GM12892 (cell line): ENCODE measurements around the gene FDXACB1.
"Not testable (repeated sequence)": the region's sequence is repeated elsewhere in the genome, so short reads cannot be mapped to it uniquely, and the experiment has no call there.

Source experiments
- DNase-seq: peaks from one replicate; pipeline ENCODE4 v3.0.0; 2011; ENCODE audit not compliant: insufficient read length
- FAIRE-seq: peaks from 2 replicates; lab custom pipeline; 2011; peaks lifted over from hg19 to GRCh38; lab: Jason Lieb, UNC
- POLR2A ChIP-seq: IDR thresholded peaks from 2 replicates; pipeline ENCODE4 v1.6.1; 2011; ENCODE audit warnings: low read depth, low read length, control low read depth
- POLR2AphosphoS5 ChIP-seq: IDR thresholded peaks from 2 replicates; pipeline ENCODE4 v1.6.1; 2011; ENCODE audit warnings: low read depth, low read length, control low read depth
- TAF1 ChIP-seq: IDR thresholded peaks from 2 replicates; pipeline ENCODE4 v1.6.1; 2011; ENCODE audit warnings: low read depth, mild to moderate bottlenecking, control low read depth, low read length, borderline replicate concordance

FDXACB1 gene

GRCh38 chr11:111886032-111886431 lies 7.1 kb upstream of the FDXACB1 start:
- DNase-seq (no peak), FAIRE-seq (no peak)
- no peak for TF ChIP-seq POLR2AphosphoS5
- no peak for TF ChIP-seq POLR2A
- TF ChIP-seq TAF1: no peak

- DNase-seq, FAIRE-seq: not testable (repeated sequence)
These were observed 6.1 kb upstream of the FDXACB1 start for GRCh38 chr11:111885053-111885452.

- no peak for FAIRE-seq
- TF ChIP-seq TAF1: no peak
- TF ChIP-seq POLR2A: no peak
- TF ChIP-seq POLR2AphosphoS5: no peak
- no peak for DNase-seq
These were observed 3.2 kb upstream of the FDXACB1 start for GRCh38 chr11:111882202-111882601.

- DNase-seq (no peak), FAIRE-seq (no peak)
- TF ChIP-seq POLR2A (no peak), TAF1 (no peak), POLR2AphosphoS5 (no peak)
These were observed 634 bp upstream of the FDXACB1 start for GRCh38 chr11:111879637-111879960.

GRCh38 chr11:111878385-111878848 lies 548 bp downstream of the FDXACB1 start:
- FAIRE-seq (no peak), DNase-seq (no peak)
- no peak for TF ChIP-seq POLR2A
- TF ChIP-seq POLR2AphosphoS5: no peak
- no peak for TF ChIP-seq TAF1

- FAIRE-seq (no peak), DNase-seq (no peak)
- no peak for TF ChIP-seq POLR2A
- TF ChIP-seq POLR2AphosphoS5: no peak
- TF ChIP-seq TAF1: no peak
These were observed 7.2 kb downstream of the FDXACB1 start for GRCh38 chr11:111871693-111872161.

- peak; percentile 73 for DNase-seq
- peak; percentile 100 for FAIRE-seq
- TF ChIP-seq TAF1 (peak; percentile 37; the same call in 1 of the 2 replicates), POLR2A (peak; percentile 56; the same call in 1 of the 2 replicates), POLR2AphosphoS5 (no peak)
These were observed 7.9 kb downstream of the FDXACB1 start, which contains the start of gene ALG9 for GRCh38 chr11:111870886-111871692. Gene ALG9, minus strand, starts transcription at chr11:111871581. Its CDS starts 99 bp downstream, at chr11:111871482.

GRCh38 chr11:111870522-111870885 lies 8.5 kb downstream of the FDXACB1 start:
- FAIRE-seq: no peak
- DNase-seq: no peak
- no peak for TF ChIP-seq POLR2AphosphoS5
- TF ChIP-seq POLR2A: no peak
- TF ChIP-seq TAF1: no peak

- FAIRE-seq: peak; percentile 38
- TF ChIP-seq POLR2AphosphoS5 (no peak), TAF1 (no peak), POLR2A (no peak)
These were observed 8.9 kb downstream of the FDXACB1 start for GRCh38 chr11:111870113-111870512.

GRCh38 chr11:111860257-111860656 lies 18.7 kb downstream of the FDXACB1 start:
- no peak for FAIRE-seq

More at GRCh38 chr11:111870113-111870512, 8.9 kb downstream of the FDXACB1 start:
- no peak for DNase-seq

GRCh38 chr11:111855506-111855905 lies 23.5 kb downstream of the FDXACB1 start:
- TF ChIP-seq TAF1 (no peak), POLR2A (no peak), POLR2AphosphoS5 (no peak)
- FAIRE-seq: no peak
- DNase-seq: no peak

More at GRCh38 chr11:111860257-111860656, 18.7 kb downstream of the FDXACB1 start:
- no peak for TF ChIP-seq TAF1
- TF ChIP-seq POLR2A: no peak
- TF ChIP-seq POLR2AphosphoS5: no peak
- no peak for DNase-seq

- DNase-seq (no peak), FAIRE-seq (no peak)
- TF ChIP-seq POLR2AphosphoS5 (no peak), TAF1 (no peak), POLR2A (no peak)
These were observed 26.9 kb downstream of the FDXACB1 start for GRCh38 chr11:111852103-111852502.
